Stimulated activated memory B cell treated with anti-CD40 and anti-IgM and Interleukin-4, amounts not matched to agents 10 μg/mL and 1 μg/mL and 100 μg/mL, for 72 hours (primary cell): ENCODE measurements around the gene CHD6.

Experiments
- ATAC-seq: fragments of 150-1000 bp; cut with Tn5 transposase; 2 replicates; pipeline ENCODE4 v1.10.0; 2021
- H3K27ac Mint-ChIP-seq: one replicate; pipeline ENCODE4 v1.8.0; 2022; ENCODE audit warnings: mild to moderate bottlenecking, mixed read lengths
- H3K27me3 Mint-ChIP-seq: one replicate; pipeline ENCODE4 v1.8.0; 2022; ENCODE audit warnings: mixed read lengths
- H3K36me3 Mint-ChIP-seq: one replicate; pipeline ENCODE4 v1.8.0; 2022; ENCODE audit warnings: mixed read lengths
- H3K4me1 Mint-ChIP-seq: one replicate; pipeline ENCODE4 v1.8.0; 2022; ENCODE audit warnings: mixed read lengths
- H3K4me3 Mint-ChIP-seq: one replicate; pipeline ENCODE4 v1.8.0; 2022; ENCODE audit warnings: mild to moderate bottlenecking, moderate library complexity, mixed read lengths
- H3K9me3 Mint-ChIP-seq: one replicate; pipeline ENCODE4 v1.8.0; 2022; ENCODE audit warnings: mixed read lengths

CHD6 gene

DNA sequence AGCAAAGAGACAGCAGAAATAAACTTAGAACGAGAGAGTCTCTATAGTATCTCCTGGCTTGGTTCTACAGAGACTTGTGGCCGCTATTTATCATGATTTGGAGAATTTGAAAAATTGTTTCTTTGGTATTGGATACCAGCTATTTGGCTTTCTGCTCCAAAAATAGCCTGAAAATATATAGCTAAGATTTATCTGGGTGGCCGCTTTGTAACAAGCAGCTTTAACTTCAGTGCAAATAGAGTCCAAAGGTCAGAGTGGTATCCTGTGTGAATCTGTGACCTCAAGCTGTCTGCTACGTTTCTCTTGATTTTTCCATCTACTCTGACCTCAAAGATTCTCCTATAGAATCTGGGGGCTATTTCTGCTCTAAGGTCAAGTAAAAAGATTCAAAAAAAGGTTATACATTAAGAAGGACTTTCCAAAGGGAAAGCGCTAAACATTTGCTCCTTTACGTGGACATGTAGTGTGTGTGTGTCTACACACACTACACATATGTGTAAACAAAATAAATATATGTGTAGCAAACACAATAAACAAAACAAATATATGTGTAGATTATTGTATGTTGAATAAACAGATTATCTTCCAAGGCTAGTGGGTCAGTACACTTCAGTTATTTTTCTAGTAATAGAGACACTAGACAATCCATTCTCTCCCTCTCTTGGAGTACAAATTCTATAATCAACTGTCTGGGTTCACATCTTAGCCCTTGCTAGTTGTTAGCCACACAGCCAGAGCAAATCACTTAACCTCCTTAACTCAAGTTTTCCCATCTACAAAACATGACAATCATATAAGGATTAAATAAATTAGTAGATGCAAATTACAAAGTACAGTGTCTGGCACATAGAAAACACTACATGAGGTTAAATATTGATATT lies 40.8 kb downstream of the CHD6 start:
- H3K27ac Mint-ChIP-seq, result peak overlapping the region; percentile 33
- H3K4me3 Mint-ChIP-seq, result no peak overlapping the region
- H3K36me3 Mint-ChIP-seq, result peaks cover 13% of the 10 kb centered on the region
- no peak for ATAC-seq
- peaks cover 10% of the 10 kb centered on the region for H3K9me3 Mint-ChIP-seq
- H3K4me1 Mint-ChIP-seq, result peaks cover 76% of the 10 kb centered on the region
- H3K27me3 Mint-ChIP-seq, result no peaks in the 10 kb centered on the region

DNA sequence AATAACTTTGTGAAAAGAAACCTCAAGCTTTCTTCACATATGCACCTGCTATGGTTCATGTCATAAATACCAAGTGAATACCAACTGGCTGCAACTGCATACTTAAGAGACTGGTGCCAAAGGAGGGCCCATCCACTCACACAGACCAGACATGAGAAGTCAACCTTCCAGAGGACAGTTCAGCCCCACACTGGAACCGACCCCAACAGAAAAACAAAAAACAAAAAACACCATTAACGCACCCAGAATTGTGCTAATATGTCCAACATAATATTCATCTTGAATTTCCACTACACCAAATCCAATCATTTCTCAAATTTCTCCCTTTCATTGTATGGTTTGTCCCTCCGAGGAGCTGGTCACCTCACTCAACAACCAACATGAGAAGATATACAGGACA lies 42.8 kb downstream of the CHD6 start:
- no peak overlapping the region for H3K27ac Mint-ChIP-seq
- no peak for ATAC-seq
- H3K4me3 Mint-ChIP-seq, result no peak overlapping the region
- H3K36me3 Mint-ChIP-seq, result peaks cover 13% of the 10 kb centered on the region
- H3K9me3 Mint-ChIP-seq, result peaks cover 10% of the 10 kb centered on the region
- H3K27me3 Mint-ChIP-seq, result no peaks in the 10 kb centered on the region
- peaks cover 76% of the 10 kb centered on the region for H3K4me1 Mint-ChIP-seq

- ATAC-seq, result no peak
- no peaks in the 10 kb centered on the region for H3K27me3 Mint-ChIP-seq
- no peak overlapping the region for H3K4me3 Mint-ChIP-seq
- no peak overlapping the region for H3K27ac Mint-ChIP-seq
- peaks cover 10% of the 10 kb centered on the region for H3K9me3 Mint-ChIP-seq
- H3K4me1 Mint-ChIP-seq, result peaks cover 73% of the 10 kb centered on the region
- peaks cover 13% of the 10 kb centered on the region for H3K36me3 Mint-ChIP-seq
Observed at GRCh38 chr20:41574802-41575389, 43.3 kb downstream of the CHD6 start.

DNA sequence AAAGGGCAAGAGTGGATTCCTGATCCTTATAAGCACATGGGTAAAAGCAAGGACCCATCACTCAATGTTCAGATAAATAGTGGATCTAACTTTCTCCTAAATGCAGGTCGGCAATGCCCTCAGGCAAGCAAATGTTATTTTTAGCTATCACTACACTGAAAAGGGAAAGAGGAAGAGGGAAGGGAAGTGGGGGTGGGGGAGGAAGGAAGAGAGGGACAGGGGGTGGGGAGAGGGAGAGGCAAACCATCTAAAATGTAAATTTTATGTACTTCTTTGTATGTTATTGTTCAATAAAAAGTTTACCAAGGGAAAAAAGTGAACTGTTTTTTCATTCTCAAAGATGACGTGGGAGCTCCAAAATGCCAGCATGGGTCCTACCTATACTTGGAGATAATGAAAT lies 44.2 kb downstream of the CHD6 start:
- no peak for ATAC-seq
- Mint-ChIP-seq H3K27ac (no peak overlapping the region), H3K27me3 (no peaks in the 10 kb centered on the region), H3K36me3 (peaks cover 13% of the 10 kb centered on the region), H3K4me1 (peaks cover 70% of the 10 kb centered on the region), H3K9me3 (peaks cover 10% of the 10 kb centered on the region), H3K4me3 (no peak overlapping the region)

- Mint-ChIP-seq H3K4me3 (no peak overlapping the region), H3K27me3 (no peaks in the 10 kb centered on the region), H3K27ac (no peak overlapping the region), H3K36me3 (peaks cover 19% of the 10 kb centered on the region), H3K9me3 (peaks cover 10% of the 10 kb centered on the region), H3K4me1 (peaks cover 72% of the 10 kb centered on the region)
- no peak for ATAC-seq
Observed at GRCh38 chr20:41572010-41572572, 46.1 kb downstream of the CHD6 start.

DNA sequence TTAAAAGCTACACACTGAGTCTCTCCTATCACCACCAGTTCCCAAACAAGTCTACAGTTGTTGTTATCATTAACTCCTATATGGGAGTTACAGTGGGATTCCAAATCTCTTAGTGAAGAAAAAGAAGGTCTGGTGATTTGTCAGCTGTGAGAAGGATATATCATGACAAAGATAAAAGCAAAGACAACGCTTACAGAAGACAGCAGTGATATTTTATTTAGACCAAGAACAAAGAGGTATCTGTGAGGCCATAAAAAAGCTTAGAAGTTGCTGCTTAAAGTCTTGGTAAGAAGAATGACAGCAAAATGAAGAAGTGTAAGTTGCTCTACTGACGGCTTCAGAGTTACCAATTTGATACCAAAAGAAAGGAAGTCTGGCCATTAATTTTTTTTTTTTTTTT lies 47.2 kb downstream of the CHD6 start:
- Mint-ChIP-seq H3K36me3 (peaks cover 22% of the 10 kb centered on the region), H3K27ac (no peak overlapping the region), H3K4me1 (peaks cover 73% of the 10 kb centered on the region), H3K9me3 (peaks cover 7% of the 10 kb centered on the region), H3K27me3 (no peaks in the 10 kb centered on the region), H3K4me3 (no peak overlapping the region)
- no peak for ATAC-seq

DNA sequence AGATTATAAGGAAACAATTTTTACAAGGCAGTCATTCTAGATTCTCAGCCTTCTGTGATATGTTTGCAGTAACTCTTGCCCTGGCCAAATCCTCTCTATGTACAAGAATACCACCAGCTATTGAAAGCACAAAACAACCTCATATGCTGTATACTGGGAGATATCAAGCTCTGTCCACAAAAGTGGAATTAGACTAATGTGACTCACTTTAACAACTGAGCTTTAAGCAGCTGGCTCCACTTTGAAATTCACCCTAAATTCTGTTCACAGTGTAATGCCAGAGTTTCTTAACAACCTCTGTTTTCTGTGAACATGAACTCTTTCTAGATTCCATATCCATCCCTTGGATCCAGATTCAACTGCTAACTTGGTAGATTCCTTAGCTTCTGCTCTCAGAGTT lies 47.6 kb downstream of the CHD6 start:
- peaks cover 22% of the 10 kb centered on the region for H3K36me3 Mint-ChIP-seq
- peaks cover 6% of the 10 kb centered on the region for H3K9me3 Mint-ChIP-seq
- no peaks in the 10 kb centered on the region for H3K27me3 Mint-ChIP-seq
- no peak overlapping the region for H3K27ac Mint-ChIP-seq
- H3K4me1 Mint-ChIP-seq, result peaks cover 76% of the 10 kb centered on the region
- ATAC-seq, result no peak
- H3K4me3 Mint-ChIP-seq, result no peak overlapping the region

- H3K4me3 Mint-ChIP-seq, result no peak overlapping the region
- no peak overlapping the region for H3K27ac Mint-ChIP-seq
- H3K36me3 Mint-ChIP-seq, result peaks cover 21% of the 10 kb centered on the region
- H3K4me1 Mint-ChIP-seq, result peaks cover 76% of the 10 kb centered on the region
- H3K27me3 Mint-ChIP-seq, result no peaks in the 10 kb centered on the region
- H3K9me3 Mint-ChIP-seq, result no peaks in the 10 kb centered on the region
- ATAC-seq, result no peak
Observed at GRCh38 chr20:41567615-41568014, 50.6 kb downstream of the CHD6 start.

DNA sequence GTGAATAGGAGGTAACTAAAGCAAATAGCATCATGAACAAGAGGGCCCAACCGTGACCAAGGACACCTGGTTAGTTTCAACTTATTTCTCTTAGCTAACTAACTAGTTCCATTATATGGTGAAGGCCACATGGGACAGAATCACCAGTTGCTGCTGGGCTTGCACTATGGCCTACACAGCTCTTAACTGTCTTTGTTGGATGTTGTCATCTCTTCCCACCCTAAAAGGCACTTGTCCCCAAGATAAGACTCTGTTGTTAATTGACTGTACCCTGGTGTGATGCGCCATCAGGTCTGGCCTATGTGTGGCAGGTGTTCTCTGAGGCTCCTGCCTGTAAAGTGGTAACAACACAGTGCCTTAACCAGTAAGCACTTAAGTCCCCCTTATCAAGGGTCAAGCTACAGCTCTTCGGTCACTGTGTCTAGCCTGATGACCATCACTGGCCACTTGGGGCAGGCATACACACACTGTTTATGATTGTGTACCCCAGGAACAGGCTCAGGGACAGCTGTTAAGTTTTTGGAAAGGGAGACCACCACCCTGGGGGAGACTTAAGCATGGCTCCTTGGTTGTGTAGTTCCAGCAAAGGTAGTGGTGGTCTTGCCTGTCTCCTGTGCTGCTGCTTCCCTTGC lies 51.2 kb downstream of the CHD6 start:
- ATAC-seq, result no peak
- H3K9me3 Mint-ChIP-seq, result no peaks in the 10 kb centered on the region
- H3K4me1 Mint-ChIP-seq, result peaks cover 75% of the 10 kb centered on the region
- no peak overlapping the region for H3K27ac Mint-ChIP-seq
- peaks cover 21% of the 10 kb centered on the region for H3K36me3 Mint-ChIP-seq
- H3K27me3 Mint-ChIP-seq, result no peaks in the 10 kb centered on the region
- no peak overlapping the region for H3K4me3 Mint-ChIP-seq

- Mint-ChIP-seq H3K4me1 (peaks cover 87% of the 10 kb centered on the region), H3K4me3 (no peak overlapping the region), H3K9me3 (no peaks in the 10 kb centered on the region), H3K27me3 (no peaks in the 10 kb centered on the region), H3K27ac (no peak overlapping the region), H3K36me3 (peaks cover 35% of the 10 kb centered on the region)
- no peak for ATAC-seq
Observed at GRCh38 chr20:41563087-41563486, 55.1 kb downstream of the CHD6 start.

GRCh38 chr20:41560970-41561369 lies 57.2 kb downstream of the CHD6 start:
- peaks cover 32% of the 10 kb centered on the region for H3K36me3 Mint-ChIP-seq
- peaks cover 3% of the 10 kb centered on the region for H3K9me3 Mint-ChIP-seq
- no peaks in the 10 kb centered on the region for H3K27me3 Mint-ChIP-seq
- H3K4me1 Mint-ChIP-seq, result peaks cover 72% of the 10 kb centered on the region
- ATAC-seq, result no peak
- peak overlapping the region; percentile 61 for H3K27ac Mint-ChIP-seq
- H3K4me3 Mint-ChIP-seq, result no peak overlapping the region

- H3K4me1 Mint-ChIP-seq, result peaks cover 62% of the 10 kb centered on the region
Observed at GRCh38 chr20:41559658-41560057, 58.5 kb downstream of the CHD6 start.

DNA sequence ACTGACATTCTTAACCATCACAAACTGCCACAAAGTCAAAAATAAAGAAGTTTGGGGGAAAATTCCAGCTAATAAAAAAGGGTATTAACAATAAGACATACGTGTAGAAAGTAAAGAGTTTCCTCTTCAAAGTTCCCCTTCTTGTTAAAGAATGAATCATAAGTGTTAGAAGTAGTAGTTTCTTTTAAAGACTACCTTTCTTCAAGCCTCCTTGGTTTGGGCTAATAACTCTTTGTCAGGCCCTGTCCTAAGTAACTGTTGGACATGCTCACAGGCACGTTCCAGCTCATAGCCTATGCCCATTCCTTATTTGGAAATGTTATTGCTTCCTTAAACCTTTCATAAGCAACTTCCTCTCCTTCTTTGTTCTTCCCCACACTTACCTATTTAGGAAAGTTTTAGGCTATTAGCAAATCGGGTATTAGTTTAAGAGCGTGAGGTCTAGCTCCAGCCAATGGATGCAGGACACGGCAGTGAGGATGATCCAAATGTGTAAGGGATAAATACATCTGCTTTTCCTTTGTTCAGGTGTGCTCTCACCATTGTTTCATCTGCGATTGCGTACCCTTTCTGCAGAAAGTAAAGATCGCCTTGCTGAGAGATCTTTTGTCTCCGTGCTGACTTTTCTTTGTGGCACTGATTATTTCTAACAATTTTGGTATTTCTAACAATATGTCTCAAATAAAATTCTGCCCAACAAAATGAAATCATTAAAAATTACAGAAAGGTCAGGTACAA lies 64.9 kb downstream of the CHD6 start:
- Mint-ChIP-seq H3K4me3 (no peak overlapping the region), H3K27me3 (no peaks in the 10 kb centered on the region), H3K36me3 (peaks cover 41% of the 10 kb centered on the region), H3K27ac (peak overlapping the region; percentile 73), H3K9me3 (peaks cover 3% of the 10 kb centered on the region), H3K4me1 (peaks cover 40% of the 10 kb centered on the region)
- ATAC-seq, result no peak

More at GRCh38 chr20:41559658-41560057, 58.5 kb downstream of the CHD6 start:
- H3K36me3 Mint-ChIP-seq, result peaks cover 30% of the 10 kb centered on the region
- H3K27me3 Mint-ChIP-seq, result no peaks in the 10 kb centered on the region
- no peak overlapping the region for H3K4me3 Mint-ChIP-seq
- ATAC-seq, result no peak
- H3K27ac Mint-ChIP-seq, result no peak overlapping the region
- peaks cover 3% of the 10 kb centered on the region for H3K9me3 Mint-ChIP-seq

DNA sequence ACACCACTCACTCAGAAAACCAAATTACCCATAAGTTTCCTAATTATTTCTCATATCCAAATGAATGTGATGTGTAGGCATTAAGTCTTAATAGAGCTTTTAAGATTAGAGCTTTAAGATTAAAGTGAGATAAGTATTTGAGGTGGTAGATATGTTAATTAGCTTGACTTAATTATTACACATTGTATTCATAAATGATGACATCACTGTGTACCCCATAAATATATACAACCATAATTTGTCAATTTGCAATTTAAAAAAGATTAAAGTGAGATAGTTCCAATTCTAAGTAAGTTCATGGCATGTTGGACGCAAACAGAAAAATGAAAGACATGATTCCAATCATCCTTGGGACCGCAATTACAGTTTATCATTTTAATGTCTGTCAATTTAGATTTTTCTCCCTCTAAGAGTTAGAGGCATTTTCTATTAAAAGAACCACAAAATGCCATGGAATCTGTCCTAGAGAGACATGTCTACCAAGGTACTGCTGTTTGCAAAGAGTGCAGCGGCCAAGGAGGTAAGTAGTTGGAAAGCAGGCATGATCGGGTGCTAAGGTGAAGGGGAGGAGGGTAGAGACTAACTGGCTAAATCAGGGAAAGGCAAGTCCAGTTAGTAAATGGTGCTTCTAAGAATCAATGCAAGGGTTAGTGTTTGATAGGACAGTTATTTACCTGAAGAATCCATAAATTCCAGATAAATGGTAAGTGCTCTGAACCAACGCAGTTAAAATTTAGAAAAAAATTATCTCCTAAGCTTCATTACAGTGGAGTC lies 65.7 kb downstream of the CHD6 start:
- ATAC-seq, result no peak
- peak overlapping the region; percentile 73 for H3K27ac Mint-ChIP-seq
- peaks cover 35% of the 10 kb centered on the region for H3K4me1 Mint-ChIP-seq
- H3K36me3 Mint-ChIP-seq, result peaks cover 36% of the 10 kb centered on the region
- peaks cover 3% of the 10 kb centered on the region for H3K9me3 Mint-ChIP-seq
- no peak overlapping the region for H3K4me3 Mint-ChIP-seq
- H3K27me3 Mint-ChIP-seq, result no peaks in the 10 kb centered on the region
